Measurements from ENCODE around the gene CNOT4. TPM values are rescaled to one million over a fixed set of nuclear protein-coding genes. Genes with fewer than 3 reads are reported as not detected.

Gene CNOT4
- total RNA-seq, 1 experiment from 2014 or later: 14.6 TPM

GRCh38 chr7:135420786-135421185 is 89.1 kb downstream of the CNOT4 start (continued):
- TF ChIP-seq ZNF425 (CRISPR knock-in tag; conservative IDR thresholded peaks at IDR 0.05): no peak
- TF ChIP-seq GABPB1 (CRISPR knock-in tag; IDR thresholded peaks at IDR 0.05): no peak
- TF ChIP-seq SOX15 (CRISPR knock-in tag; IDR thresholded peaks at IDR 0.05): no peak
- no peak for TF ChIP-seq SMAD3 (CRISPR knock-in tag; IDR thresholded peaks at IDR 0.05; ENCODE audit: borderline replicate concordance)
- no peak for TF ChIP-seq RORB (CRISPR knock-in tag; IDR thresholded peaks at IDR 0.05)
- TF ChIP-seq ESRRA (CRISPR knock-in tag; IDR thresholded peaks at IDR 0.05; ENCODE audit: borderline replicate concordance): no peak
- TF ChIP-seq FOXP1 (CRISPR knock-in tag; IDR thresholded peaks at IDR 0.05; ENCODE audit: borderline replicate concordance): no peak
- no peak for TF ChIP-seq GTF2I (CRISPR knock-in tag; conservative IDR thresholded peaks at IDR 0.05)
- TF ChIP-seq CREB1 (CRISPR knock-in tag; IDR thresholded peaks at IDR 0.05): no peak

- H3K36me3 Mint-ChIP-seq: no peaks in the 10 kb centered on the region
- H3K9me3 Mint-ChIP-seq: no peaks in the 10 kb centered on the region
- ChIA-PET POLR2A (no interaction called here), CTCF (no interaction called here)
- DNase-seq (ENCODE audit: low spot score) (no peak), ATAC-seq (no peak)
- peaks cover 7% of the 10 kb centered on the region for H3K4me1 Mint-ChIP-seq
- H3K27me3 Mint-ChIP-seq (ENCODE audit: low read depth): no peaks in the 10 kb centered on the region
- TF ChIP-seq NFATC4 (CRISPR knock-in tag; IDR thresholded peaks at IDR 0.05) (no peak), CREM (CRISPR knock-in tag; IDR thresholded peaks at IDR 0.05) (no peak), ZNF423 (CRISPR knock-in tag; IDR thresholded peaks at IDR 0.05) (no peak), HMGA2 (CRISPR knock-in tag; IDR thresholded peaks at IDR 0.05) (no peak), MLX (CRISPR knock-in tag; IDR thresholded peaks at IDR 0.05) (no peak), SP1 (CRISPR knock-in tag; conservative IDR thresholded peaks at IDR 0.05) (no peak), ZNF281 (CRISPR knock-in tag; IDR thresholded peaks at IDR 0.05) (no peak), ZMAT4 (CRISPR knock-in tag; IDR thresholded peaks at IDR 0.05) (no peak), ESRRA (CRISPR knock-in tag; IDR thresholded peaks at IDR 0.05; ENCODE audit: borderline replicate concordance) (no peak), OVOL2 (CRISPR knock-in tag; IDR thresholded peaks at IDR 0.05; ENCODE audit: borderline replicate concordance) (no peak)
- no peak overlapping the region for H3K4me3 Mint-ChIP-seq
- H3K27ac Mint-ChIP-seq: 0 out of 2 replicates have a peak overlapping the region, but pooled peaks have one; percentile 19
Measured at GRCh38 chr7:135416431-135416830, 93.5 kb downstream of the CNOT4 start.

- Mint-ChIP-seq H3K36me3 (no peaks in the 10 kb centered on the region), H3K9me3 (no peaks in the 10 kb centered on the region), H3K4me1 (peaks cover 3% of the 10 kb centered on the region; the same call in 1 of the 2 replicates), H3K27me3 (ENCODE audit: low read depth) (no peaks in the 10 kb centered on the region), H3K27ac (no peak overlapping the region), H3K4me3 (no peak overlapping the region)
- DNase-seq (ENCODE audit: low spot score): peak; percentile 69
- ATAC-seq: peak; percentile 98
- CTCF ChIA-PET: interaction anchor here (0.6 to 1.1 kb wide), 8 partner anchors 9 to 110 kb away, joined by 3 to 7 read pairs (median 3); no protein-coding TSS in a partner anchor
- POLR2A ChIA-PET: interaction anchor here (0.8 kb wide), 1 partner anchor 94 kb away, joined by 3 read pairs; no protein-coding TSS in a partner anchor
- TF ChIP-seq NFE2L1 (CRISPR knock-in tag; IDR thresholded peaks at IDR 0.05): no peak
- peak; percentile 46 for TF ChIP-seq CTCF (IDR thresholded peaks at IDR 0.05)
Measured at GRCh38 chr7:135414850-135415439, 95.0 kb downstream of the CNOT4 start.

Data from WTC11 (cell line).